ENCODE data around the gene AOC3.
A peak's percentile ranks its signal among the peaks of the same experiment; 100 is the strongest.

The AOC3 gene

GRCh38 chr17:42844761-42845555 is 6.0 kb upstream of the AOC3 start:
- TF ChIP-seq CTCF (IDR thresholded peaks at IDR 0.05; ENCODE audit: insufficient read depth, low read depth, low read length, missing control alignments): no peak
- H3K4me3 ChIP-seq (ENCODE audit: low read length): no peak overlapping the region
- DNase-seq (ENCODE audit: low read depth): no peak

- H3K4me3 ChIP-seq (ENCODE audit: low read length): no peak overlapping the region
- DNase-seq (ENCODE audit: low read depth): no peak
- no peak for TF ChIP-seq CTCF (IDR thresholded peaks at IDR 0.05; ENCODE audit: insufficient read depth, low read depth, low read length, missing control alignments)
Measured at GRCh38 chr17:42845556-42845917, 5.5 kb upstream of the AOC3 start.

- TF ChIP-seq CTCF (IDR thresholded peaks at IDR 0.05; ENCODE audit: insufficient read depth, low read depth, low read length, missing control alignments): no peak
- H3K4me3 ChIP-seq (ENCODE audit: low read length): no peak overlapping the region
- DNase-seq (ENCODE audit: low read depth): no peak
Measured at GRCh38 chr17:42845918-42846593, 4.9 kb upstream of the AOC3 start.

- peak; percentile 78 for DNase-seq (ENCODE audit: low read depth)
- H3K4me3 ChIP-seq (ENCODE audit: low read length): no peak overlapping the region
- no peak for TF ChIP-seq CTCF (IDR thresholded peaks at IDR 0.05; ENCODE audit: insufficient read depth, low read depth, low read length, missing control alignments)
Measured at GRCh38 chr17:42846594-42847280, 4.3 kb upstream of the AOC3 start.

- TF ChIP-seq CTCF (IDR thresholded peaks at IDR 0.05; ENCODE audit: insufficient read depth, low read depth, low read length, missing control alignments): no peak
- DNase-seq (ENCODE audit: low read depth): no peak
- H3K4me3 ChIP-seq (ENCODE audit: low read length): no peak overlapping the region
Measured at GRCh38 chr17:42848093-42848492, 2.9 kb upstream of the AOC3 start.

- no peak for DNase-seq (ENCODE audit: low read depth)
- H3K4me3 ChIP-seq (ENCODE audit: low read length): no peak overlapping the region
- no peak for TF ChIP-seq CTCF (IDR thresholded peaks at IDR 0.05; ENCODE audit: insufficient read depth, low read depth, low read length, missing control alignments)
Measured at GRCh38 chr17:42849031-42849430, 2.0 kb upstream of the AOC3 start.

Measured in epithelial cell of esophagus (primary cell).